ENCODE measurements around the gene LSM7. TPM values are rescaled to one million over a fixed set of nuclear protein-coding genes. Genes with fewer than 3 reads are reported as not detected.

Gene LSM7
- total RNA-seq, 1 donor from 2014 or later: 171 TPM

DNA sequence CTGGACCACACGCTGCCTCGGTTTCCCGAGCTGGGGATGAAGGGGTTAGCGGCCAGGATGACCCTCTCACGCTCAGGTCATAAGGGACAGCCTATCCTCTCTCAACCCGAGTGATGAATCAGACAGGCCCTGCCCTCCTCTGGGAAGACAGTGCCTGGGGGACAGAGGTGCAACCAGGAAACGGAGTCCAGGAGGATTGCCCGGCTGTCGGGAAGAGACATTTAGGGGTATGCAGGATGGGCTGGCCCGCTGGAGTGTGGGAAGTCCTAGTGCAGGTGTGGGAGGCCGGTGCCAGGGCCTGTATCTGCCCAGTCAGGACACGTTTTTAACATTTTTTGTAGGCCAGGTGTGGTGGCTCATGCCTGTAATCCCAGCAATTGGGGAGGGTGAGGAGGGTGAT is 8.3 kb downstream of the LSM7 start:
- H3K36me3 Mint-ChIP-seq (ENCODE audit: low read depth): peaks cover 12% of the 10 kb centered on the region
- intact Hi-C loops (cut with micrococcal nuclease): no loop called here

DNA sequence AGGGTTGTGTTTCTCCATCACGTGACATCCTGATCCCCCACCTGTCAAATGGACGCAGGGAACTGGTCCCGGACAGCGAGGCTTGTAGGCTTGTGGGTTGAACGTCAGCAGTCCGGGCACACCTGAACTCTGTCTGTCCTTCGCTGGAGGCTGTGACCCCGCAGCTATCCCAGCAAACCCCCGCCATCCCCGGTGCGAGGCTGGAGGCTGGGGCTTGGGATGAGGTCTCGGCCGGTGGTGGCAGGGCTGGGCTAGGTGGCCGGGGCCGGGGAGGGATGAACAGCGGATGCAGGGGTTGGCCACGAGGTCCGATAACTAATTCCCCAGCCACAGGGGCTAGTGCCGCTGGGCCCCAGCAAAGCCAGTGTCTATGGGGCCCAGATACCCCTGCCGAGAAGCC is 8.8 kb downstream of the LSM7 start:
- H3K4me3 Mint-ChIP-seq (ENCODE audit: low read depth): no peak overlapping the region
- H3K4me1 Mint-ChIP-seq (ENCODE audit: low read depth): no peaks in the 10 kb centered on the region
- peaks cover 8% of the 10 kb centered on the region for H3K36me3 Mint-ChIP-seq (ENCODE audit: low read depth)
- intact Hi-C loops (cut with micrococcal nuclease): no loop called here
- H3K27me3 Mint-ChIP-seq (ENCODE audit: low read depth): peaks cover 4% of the 10 kb centered on the region
- peaks cover 9% of the 10 kb centered on the region for H3K9me3 Mint-ChIP-seq
- no peak for DNase-seq (ENCODE audit: low spot score)
- H3K27ac Mint-ChIP-seq: no peak overlapping the region

More for the DNA sequence above, 8.3 kb downstream of the LSM7 start:
- no peak overlapping the region for H3K27ac Mint-ChIP-seq
- no peaks in the 10 kb centered on the region for H3K4me1 Mint-ChIP-seq (ENCODE audit: low read depth)
- H3K4me3 Mint-ChIP-seq (ENCODE audit: low read depth): no peak overlapping the region
- H3K27me3 Mint-ChIP-seq (ENCODE audit: low read depth): peaks cover under 1% of the 10 kb centered on the region
- DNase-seq (ENCODE audit: low spot score): no peak
- peaks cover 4% of the 10 kb centered on the region for H3K9me3 Mint-ChIP-seq

DNA sequence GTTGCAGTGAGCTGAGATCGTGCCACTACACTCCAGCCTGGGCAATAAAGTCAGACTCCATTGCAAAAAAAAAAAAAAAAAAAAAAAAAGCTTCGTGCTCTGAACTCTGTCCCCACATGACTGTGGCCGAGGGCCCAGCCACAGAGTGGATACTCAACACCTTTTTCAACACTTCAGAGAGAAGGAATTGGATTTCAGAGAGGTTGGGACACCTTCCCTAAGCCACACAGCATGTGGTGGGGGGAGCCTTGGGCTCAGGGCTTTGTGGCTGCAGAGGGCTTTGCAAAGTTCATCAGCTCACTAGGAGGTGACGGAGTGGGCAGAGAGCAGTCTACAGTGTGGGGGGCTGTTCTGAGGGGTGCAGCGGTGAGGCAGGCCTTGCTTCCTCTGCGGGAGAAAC is 9.5 kb downstream of the LSM7 start:
- H3K36me3 Mint-ChIP-seq (ENCODE audit: low read depth): peaks cover 3% of the 10 kb centered on the region
- no peak for DNase-seq (ENCODE audit: low spot score)
- intact Hi-C loops (cut with micrococcal nuclease): no loop called here
- no peak overlapping the region for H3K4me3 Mint-ChIP-seq (ENCODE audit: low read depth)
- H3K9me3 Mint-ChIP-seq: peaks cover 13% of the 10 kb centered on the region
- no peak overlapping the region for H3K27ac Mint-ChIP-seq
- no peaks in the 10 kb centered on the region for H3K4me1 Mint-ChIP-seq (ENCODE audit: low read depth)
- H3K27me3 Mint-ChIP-seq (ENCODE audit: low read depth): peaks cover 4% of the 10 kb centered on the region

DNA sequence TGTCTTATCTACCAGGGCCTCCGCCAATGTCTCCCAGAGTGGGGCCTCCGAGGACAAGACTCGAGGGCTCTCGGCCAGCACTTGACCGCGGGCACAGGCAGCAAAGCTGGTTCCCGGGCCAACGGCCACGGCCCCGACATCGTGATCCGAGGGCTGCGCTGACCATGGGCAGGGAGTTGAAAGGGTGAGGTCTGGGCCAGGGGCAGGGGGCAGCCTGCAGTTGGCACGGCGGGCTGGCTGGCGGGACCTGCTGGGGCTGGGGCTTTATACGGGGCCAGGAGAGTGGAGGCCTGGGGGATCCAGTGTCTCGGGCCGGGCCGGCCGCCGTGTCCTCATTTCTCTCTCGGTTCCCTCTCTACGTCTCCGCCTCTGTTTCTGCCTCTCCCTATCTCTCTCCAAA is 10.6 kb downstream of the LSM7 start:
- Mint-ChIP-seq H3K36me3 (ENCODE audit: low read depth) (no peaks in the 10 kb centered on the region), H3K27me3 (ENCODE audit: low read depth) (peaks cover 13% of the 10 kb centered on the region), H3K27ac (no peak overlapping the region), H3K4me3 (ENCODE audit: low read depth) (no peak overlapping the region), H3K9me3 (peaks cover 13% of the 10 kb centered on the region), H3K4me1 (ENCODE audit: low read depth) (no peaks in the 10 kb centered on the region)
- intact Hi-C loops (cut with micrococcal nuclease): no loop called here
- DNase-seq (ENCODE audit: low spot score): no peak

DNA sequence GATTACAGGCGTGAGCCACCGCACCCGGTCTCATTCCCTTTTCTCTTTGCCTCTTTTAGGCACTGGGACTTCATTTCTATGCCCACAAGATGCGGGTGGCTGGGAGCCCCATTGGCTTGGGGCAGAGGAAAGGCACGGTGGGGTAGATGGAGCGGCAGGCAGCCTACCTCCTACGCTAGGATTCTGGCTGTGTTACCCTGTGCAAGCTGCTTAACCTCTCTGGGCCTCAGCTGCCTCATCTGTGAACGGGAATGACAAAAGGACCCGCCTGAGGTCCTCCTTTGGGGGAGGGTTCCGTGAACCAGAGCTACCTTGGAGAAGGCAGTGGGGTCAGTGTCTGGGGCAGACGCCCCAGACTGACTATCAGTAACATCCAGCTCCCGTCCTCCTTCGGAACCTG is 11.1 kb downstream of the LSM7 start:
- H3K36me3 Mint-ChIP-seq (ENCODE audit: low read depth): no peaks in the 10 kb centered on the region
- no peak overlapping the region for H3K27ac Mint-ChIP-seq
- H3K4me1 Mint-ChIP-seq (ENCODE audit: low read depth): no peaks in the 10 kb centered on the region
- peaks cover 14% of the 10 kb centered on the region for H3K27me3 Mint-ChIP-seq (ENCODE audit: low read depth)
- DNase-seq (ENCODE audit: low spot score): no peak
- peaks cover 13% of the 10 kb centered on the region for H3K9me3 Mint-ChIP-seq
- intact Hi-C loops (cut with micrococcal nuclease): no loop called here
- no peak overlapping the region for H3K4me3 Mint-ChIP-seq (ENCODE audit: low read depth)

DNA sequence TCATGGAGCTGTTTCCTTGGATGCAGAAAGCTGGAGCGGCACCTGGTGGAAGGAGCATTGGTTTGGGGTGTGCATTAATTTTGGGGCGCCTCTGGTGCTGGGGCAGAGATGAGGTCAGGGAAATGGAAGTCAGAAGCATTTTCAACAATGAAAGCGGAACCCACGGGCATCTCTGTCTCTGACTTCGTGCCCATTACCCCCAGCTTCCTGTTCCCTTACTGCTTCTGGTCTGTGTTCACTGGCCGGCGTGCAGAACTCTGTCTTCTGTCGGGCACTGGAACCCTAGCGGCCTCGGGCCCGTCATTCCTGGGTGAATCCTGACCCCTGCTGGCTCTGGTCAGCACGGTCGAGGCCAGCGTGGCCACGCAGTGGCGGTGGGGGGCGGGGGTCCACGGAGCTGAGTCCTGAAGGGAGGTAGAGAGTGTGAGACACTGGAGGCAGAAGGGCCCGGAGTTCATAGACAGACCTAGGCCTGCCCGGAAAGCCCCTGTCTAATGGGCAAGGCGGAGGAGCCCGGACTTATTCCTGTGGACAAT is 12.5 kb downstream of the LSM7 start:
- intact Hi-C loops (cut with micrococcal nuclease): no loop called here
- Mint-ChIP-seq H3K9me3 (peaks cover 13% of the 10 kb centered on the region), H3K27me3 (ENCODE audit: low read depth) (peaks cover 18% of the 10 kb centered on the region), H3K36me3 (ENCODE audit: low read depth) (no peaks in the 10 kb centered on the region), H3K4me1 (ENCODE audit: low read depth) (no peaks in the 10 kb centered on the region), H3K27ac (no peak overlapping the region), H3K4me3 (ENCODE audit: low read depth) (no peak overlapping the region)
- no peak for DNase-seq (ENCODE audit: low spot score)

DNA sequence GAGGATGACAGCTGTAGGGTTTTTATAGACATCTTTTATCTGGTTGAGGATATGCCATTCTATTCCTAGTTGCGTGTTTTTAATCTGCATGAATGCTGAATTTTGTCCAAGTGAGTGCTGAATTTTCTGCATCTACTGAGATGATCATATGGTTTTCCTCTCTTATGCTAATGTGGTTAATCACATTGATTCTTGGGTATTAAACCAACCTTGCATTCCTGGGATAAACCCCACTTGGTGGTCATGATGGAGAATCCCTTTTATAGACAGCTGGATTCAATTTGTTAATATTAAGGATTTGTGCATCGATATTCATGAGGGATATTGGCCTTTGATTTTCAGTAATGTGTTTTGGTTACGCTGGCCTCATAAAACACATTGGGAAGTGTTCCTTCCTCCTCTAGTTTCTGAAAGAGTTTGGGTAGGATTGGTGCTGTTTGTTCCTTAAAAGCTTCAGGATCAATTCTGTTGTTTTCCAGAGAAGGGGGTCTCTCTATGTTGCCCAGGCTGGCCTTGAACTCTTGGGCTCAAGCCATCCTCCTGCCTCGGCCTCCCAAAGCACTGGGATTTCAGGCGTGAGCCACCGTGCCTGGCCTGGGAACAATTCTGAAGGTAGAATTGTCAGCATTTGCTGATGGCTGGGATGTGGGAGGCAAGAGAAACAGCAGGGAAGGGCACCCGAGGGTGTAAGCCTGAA is 13.1 kb downstream of the LSM7 start:
- no peak for DNase-seq (ENCODE audit: low spot score)
- peaks cover 13% of the 10 kb centered on the region for H3K9me3 Mint-ChIP-seq
- no peak overlapping the region for H3K4me3 Mint-ChIP-seq (ENCODE audit: low read depth)
- H3K4me1 Mint-ChIP-seq (ENCODE audit: low read depth): no peaks in the 10 kb centered on the region
- intact Hi-C loops (cut with micrococcal nuclease): no loop called here
- H3K27me3 Mint-ChIP-seq (ENCODE audit: low read depth): peaks cover 20% of the 10 kb centered on the region
- no peaks in the 10 kb centered on the region for H3K36me3 Mint-ChIP-seq (ENCODE audit: low read depth)
- no peak overlapping the region for H3K27ac Mint-ChIP-seq

DNA sequence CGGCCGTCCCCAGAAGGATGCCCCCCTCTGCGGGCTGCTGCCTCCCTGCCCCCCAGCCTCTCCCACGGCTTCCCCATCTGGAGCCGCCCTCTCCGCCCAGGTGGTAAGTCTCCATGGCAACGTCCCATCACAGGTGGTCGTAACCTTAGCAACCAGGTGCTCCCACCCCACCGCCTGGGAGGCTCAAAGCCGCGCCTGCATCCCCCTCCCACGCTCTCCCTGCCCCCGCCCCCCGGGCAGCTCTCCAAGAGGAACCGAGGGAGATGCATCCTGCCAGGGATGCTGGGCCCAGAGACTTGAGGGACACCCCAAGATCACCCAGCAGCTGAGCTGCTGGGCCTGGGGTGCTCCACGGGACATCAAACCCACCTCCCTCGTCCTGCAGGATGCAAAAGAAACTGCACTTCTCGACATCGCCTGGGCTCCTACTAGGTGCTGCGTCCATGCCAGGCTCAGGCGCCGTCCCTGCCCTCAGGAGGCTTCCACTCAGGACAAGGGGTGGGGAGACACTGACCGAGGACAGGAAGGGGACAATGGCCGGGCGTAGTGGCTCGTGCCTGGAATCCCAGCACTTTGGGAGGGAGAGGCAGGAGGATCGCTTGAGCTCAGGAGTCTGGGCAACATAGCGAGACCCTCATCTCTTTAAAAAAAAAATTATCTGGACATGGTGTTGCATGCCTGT is 15.4 kb downstream of the LSM7 start:
- intact Hi-C loops (cut with micrococcal nuclease): no loop called here
- Mint-ChIP-seq H3K27ac (no peak overlapping the region), H3K9me3 (peaks cover 13% of the 10 kb centered on the region), H3K4me1 (ENCODE audit: low read depth) (peaks cover 2% of the 10 kb centered on the region), H3K4me3 (ENCODE audit: low read depth) (no peak overlapping the region), H3K27me3 (ENCODE audit: low read depth) (peaks cover 37% of the 10 kb centered on the region), H3K36me3 (ENCODE audit: low read depth) (no peaks in the 10 kb centered on the region)
- no peak for DNase-seq (ENCODE audit: low spot score)

DNA sequence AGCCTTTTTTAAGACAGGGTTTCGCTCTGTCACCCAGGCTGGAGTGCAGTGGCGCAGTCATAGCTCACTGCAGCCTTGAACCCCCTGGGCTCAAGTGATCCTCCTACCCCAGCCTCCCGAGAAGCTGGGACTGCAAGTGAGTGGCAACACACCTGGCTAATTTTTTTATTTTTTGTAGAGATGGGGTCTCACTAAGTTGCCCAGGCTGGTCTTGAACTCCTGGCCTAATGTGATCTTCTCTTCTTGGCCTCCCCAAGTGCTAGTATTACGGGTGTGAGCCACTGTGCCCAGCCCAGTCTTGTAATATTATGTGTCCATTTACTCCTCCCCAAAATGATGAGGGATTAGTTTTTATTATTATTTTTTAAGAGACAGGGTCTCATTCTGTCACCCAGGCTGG is 17.3 kb downstream of the LSM7 start:
- no peak for DNase-seq (ENCODE audit: low spot score)
- no peak overlapping the region for H3K27ac Mint-ChIP-seq
- intact Hi-C loops (cut with micrococcal nuclease): no loop called here
- peaks cover 2% of the 10 kb centered on the region for H3K4me1 Mint-ChIP-seq (ENCODE audit: low read depth)
- H3K36me3 Mint-ChIP-seq (ENCODE audit: low read depth): no peaks in the 10 kb centered on the region
- peaks cover 13% of the 10 kb centered on the region for H3K9me3 Mint-ChIP-seq
- peaks cover 46% of the 10 kb centered on the region for H3K27me3 Mint-ChIP-seq (ENCODE audit: low read depth)
- no peak overlapping the region for H3K4me3 Mint-ChIP-seq (ENCODE audit: low read depth)

DNA sequence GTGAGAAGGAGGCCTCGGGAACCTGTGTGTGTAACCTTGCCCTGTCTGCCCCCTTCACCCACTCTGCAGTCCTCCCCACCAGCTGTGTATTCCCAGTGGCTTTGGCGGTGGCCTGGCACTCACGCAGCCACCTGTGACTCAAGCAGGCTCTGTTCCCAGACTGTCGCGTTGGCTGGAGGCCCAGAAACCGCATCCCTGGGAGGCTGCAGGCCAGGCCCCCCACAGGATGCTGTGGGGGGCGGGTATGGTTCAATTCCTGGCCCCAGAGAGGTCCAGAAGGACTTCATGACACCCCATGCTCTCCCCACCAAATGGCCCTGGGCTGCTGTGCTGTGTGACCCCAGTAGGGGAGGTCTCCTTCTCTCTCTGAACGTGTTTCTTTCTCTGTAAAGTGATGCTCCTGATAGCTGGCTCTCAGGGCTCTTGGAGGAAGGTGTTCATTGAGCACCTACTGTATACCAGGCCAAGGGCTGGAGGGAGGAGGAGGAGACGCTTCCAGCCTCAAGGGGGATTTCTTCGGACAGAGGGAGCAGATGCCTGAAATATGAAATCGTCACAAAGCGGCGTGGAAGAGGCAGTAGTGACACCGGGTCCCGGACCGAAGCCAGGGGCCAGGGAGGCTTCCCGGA is 18.5 kb downstream of the LSM7 start:
- Mint-ChIP-seq H3K4me3 (ENCODE audit: low read depth) (no peak overlapping the region), H3K9me3 (peaks cover 7% of the 10 kb centered on the region), H3K27me3 (ENCODE audit: low read depth) (peaks cover 56% of the 10 kb centered on the region), H3K36me3 (ENCODE audit: low read depth) (no peaks in the 10 kb centered on the region), H3K4me1 (ENCODE audit: low read depth) (peaks cover 2% of the 10 kb centered on the region), H3K27ac (no peak overlapping the region)
- intact Hi-C loops (cut with micrococcal nuclease): no loop called here
- DNase-seq (ENCODE audit: low spot score): no peak

DNA sequence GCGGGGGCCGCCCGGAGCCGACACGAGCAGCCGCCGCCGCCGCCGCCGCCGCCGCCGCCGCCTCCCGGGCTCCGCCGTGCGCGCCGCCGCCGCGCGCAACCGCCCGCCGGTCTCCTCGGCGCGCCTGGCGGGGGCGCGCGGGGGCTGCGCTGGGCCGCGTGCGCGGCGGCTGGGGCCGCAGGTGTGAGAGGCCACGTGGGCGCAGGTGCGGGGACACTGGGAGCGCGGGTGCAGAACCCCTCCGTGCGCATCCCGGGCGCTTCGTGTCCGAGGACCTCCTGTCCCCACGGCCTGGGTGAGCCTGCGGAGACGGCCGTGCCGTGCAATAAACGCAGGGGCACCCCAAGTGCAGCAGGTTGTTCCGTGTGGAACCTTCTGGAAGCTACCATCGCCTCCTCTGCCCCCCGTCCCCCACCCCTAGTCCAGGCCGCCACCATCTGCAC is 20.3 kb downstream of the LSM7 start, which contains the start of gene LINGO3:
TSS of gene LINGO3 (minus strand) at position 41 of the 443 bp plus-strand sequence. CDS start 16,378 bp downstream, outside the sequence.
- intact Hi-C loops (cut with micrococcal nuclease): no loop called here
- Mint-ChIP-seq H3K36me3 (ENCODE audit: low read depth) (no peaks in the 10 kb centered on the region), H3K4me3 (ENCODE audit: low read depth) (peak within 1 kb of the TSS; percentile 62)

DNA sequence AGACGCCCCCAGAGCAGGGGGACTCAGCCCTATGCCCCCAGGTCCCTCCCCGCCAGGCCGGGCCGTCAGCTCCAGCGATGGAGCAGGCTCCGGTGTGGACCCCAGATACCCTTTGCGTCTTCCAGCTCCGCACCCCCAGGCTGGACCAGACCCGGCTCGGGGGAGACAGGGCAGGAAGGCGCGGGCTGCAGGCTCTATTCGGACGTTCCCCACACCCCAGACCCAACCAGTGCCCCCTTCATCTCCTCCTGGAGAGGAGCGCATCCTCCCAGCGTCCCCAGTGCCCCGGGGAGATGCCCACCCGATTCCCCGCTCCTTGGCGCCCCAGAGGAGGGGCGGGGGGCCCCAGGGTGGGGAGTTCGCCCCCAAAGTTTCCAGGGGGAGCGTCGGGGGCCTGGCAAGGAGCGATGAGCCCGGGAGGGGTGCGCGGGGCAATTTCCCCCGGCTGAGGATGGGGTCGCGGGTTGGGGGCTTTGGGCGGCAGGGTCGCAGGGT is 20.8 kb downstream of the LSM7 start:
- Mint-ChIP-seq H3K4me3 (ENCODE audit: low read depth) (no peak overlapping the region), H3K4me1 (ENCODE audit: low read depth) (peaks cover 7% of the 10 kb centered on the region)

More for the DNA sequence above, 20.3 kb downstream of the LSM7 start, which contains the start of gene LINGO3:
- no peak for DNase-seq (ENCODE audit: low spot score)
- Mint-ChIP-seq H3K27ac (no peak within 1 kb of the TSS), H3K4me1 (ENCODE audit: low read depth) (peaks cover 2% of the 10 kb centered on the region), H3K9me3 (no peaks in the 10 kb centered on the region), H3K27me3 (ENCODE audit: low read depth) (peaks cover 64% of the 10 kb centered on the region)

More for the DNA sequence above, 20.8 kb downstream of the LSM7 start:
- Mint-ChIP-seq H3K27ac (no peak overlapping the region), H3K9me3 (no peaks in the 10 kb centered on the region), H3K27me3 (ENCODE audit: low read depth) (peaks cover 66% of the 10 kb centered on the region), H3K36me3 (ENCODE audit: low read depth) (no peaks in the 10 kb centered on the region)
- no peak for DNase-seq (ENCODE audit: low spot score)
- intact Hi-C loops (cut with micrococcal nuclease): no loop called here
